Lower lobe of right lung (tissue), 2 donors: ENCODE measurements around the gene LCN6. TPM values are rescaled to one million over a fixed set of nuclear protein-coding genes. Genes with fewer than 3 reads are reported as not detected.
A peak's percentile ranks its signal among the peaks of the same experiment; 100 is the strongest.

ENCODE experiments used
- ATAC-seq, 2 donors: fragments of 200-7000 bp; cut with Tn5 transposase; one replicate each; pipeline ENCODE4 v1.9.1; 2020 to 2022; ENCODE audit warnings: mild to moderate bottlenecking in 2 of 2, moderate library complexity in 2 of 2
- DNase-seq: peaks from one replicate; pipeline ENCODE4 v3.0.0-alpha.2; 2020
- H3K27ac ChIP-seq: fragments of 200-600 bp; one replicate; pipeline ENCODE4 v1.8.0; 2022
- H3K27me3 ChIP-seq: fragments of 200-600 bp; one replicate; pipeline ENCODE4 v1.8.0; 2022; ENCODE audit warnings: low read depth
- H3K36me3 ChIP-seq: fragments of 200-600 bp; one replicate; pipeline ENCODE4 v1.8.0; 2022; ENCODE audit warnings: mild to moderate bottlenecking
- H3K4me1 ChIP-seq: fragments of 200-600 bp; one replicate; pipeline ENCODE4 v1.8.0; 2022
- H3K4me3 ChIP-seq: fragments of 200-600 bp; one replicate; pipeline ENCODE4 v1.8.0; 2022; ENCODE audit warnings: mild to moderate bottlenecking
- H3K9me3 ChIP-seq: fragments of 200-600 bp; one replicate; pipeline ENCODE4 v1.8.0; 2022
- CTCF ChIP-seq: fragments of 200-600 bp; IDR thresholded peaks from one replicate; pipeline ENCODE4 v1.8.0; 2022; ENCODE audit warnings: antibody characterized with exemption, mild to moderate bottlenecking
- intact Hi-C: fragments of 100-400 bp; cut with DNase I; formaldehyde crosslinking; loops from one replicate; pipeline ENCODE4 v1.11.0; 2022
- total RNA-seq: library from RNA; stranded (reverse); fragmentation: NEBNext Ultra II Directional; extraction: Animal tissue kit (Norgen Biotek cat#: 25700); gene quantifications from one replicate; pipeline ENCODE4 v1.2.1, GENCODE V29; 2021
- donor health status: DM: no; HTN: yes; CAD: no; lungs with severe emphysema.

The LCN6 gene
- total RNA-seq, 1 donor from 2014 or later = 2.9 TPM

- no peak overlapping the region for H3K27ac ChIP-seq
- peaks cover 38% of the 10 kb centered on the region for H3K27me3 ChIP-seq
- intact Hi-C loops = no loop called here
- H3K9me3 ChIP-seq = no peaks in the 10 kb centered on the region
- ATAC-seq (peak; percentile 33 to 38), DNase-seq (no peak)
- peaks cover 23% of the 10 kb centered on the region for H3K4me1 ChIP-seq
- peak overlapping the region; percentile 29 for H3K4me3 ChIP-seq
- H3K36me3 ChIP-seq = no peaks in the 10 kb centered on the region
- TF ChIP-seq CTCF = no peak
Measured at GRCh38 chr9:136741883-136742571, 6.3 kb downstream of the LCN6 start.

DNA sequence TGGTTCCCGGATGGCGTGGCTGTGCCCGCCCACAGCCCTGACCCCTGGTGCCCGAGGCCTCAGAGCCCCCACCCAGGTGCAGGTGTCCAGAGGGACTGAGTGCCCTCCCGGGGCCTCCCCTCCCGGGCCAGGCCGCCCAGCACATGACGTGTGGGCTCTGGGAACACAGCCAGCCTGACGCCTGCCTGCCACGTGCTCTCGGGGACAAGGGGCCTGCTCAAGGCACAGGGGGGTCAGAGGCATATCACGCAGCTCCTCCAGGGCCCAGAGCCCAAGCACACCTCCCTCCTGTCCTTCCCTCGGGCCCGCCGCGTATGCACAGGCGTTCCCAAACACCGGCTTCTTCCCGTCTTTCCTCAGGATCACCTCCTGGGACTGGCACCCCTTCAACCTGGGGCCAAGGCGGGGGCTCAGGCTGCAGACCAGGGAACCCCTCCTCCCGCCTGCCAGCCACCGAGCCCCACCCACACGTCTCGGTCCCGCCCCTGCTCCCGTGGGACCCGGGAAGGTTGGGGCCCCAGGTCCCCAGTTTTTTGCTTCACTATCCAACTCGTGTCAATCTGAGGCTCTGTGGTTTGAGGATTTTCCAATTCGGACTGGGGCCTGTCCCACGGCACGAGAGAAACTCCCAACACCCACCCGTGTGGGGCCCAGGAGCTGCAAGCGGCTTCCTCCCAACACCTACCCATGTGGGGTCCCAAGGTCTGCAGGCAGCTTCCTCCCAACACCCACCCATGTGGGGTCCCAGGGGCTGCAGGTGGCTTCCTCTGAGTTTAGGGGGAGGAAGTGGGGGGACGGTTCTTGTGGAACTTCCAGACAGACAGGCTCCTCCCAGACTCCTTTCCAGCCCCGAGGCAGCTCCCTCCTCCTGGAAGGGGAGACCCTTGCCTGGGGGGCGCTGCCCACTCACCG, 7.1 kb downstream of the LCN6 start:
- Histone ChIP-seq H3K4me1 (peaks cover 23% of the 10 kb centered on the region), H3K36me3 (no peaks in the 10 kb centered on the region), H3K4me3 (peak overlapping the region; percentile 29), H3K9me3 (no peaks in the 10 kb centered on the region), H3K27me3 (peaks cover 38% of the 10 kb centered on the region), H3K27ac (no peak overlapping the region)
- DNase-seq = no peak
- no peak for TF ChIP-seq CTCF
- intact Hi-C loops = no loop called here
- ATAC-seq = peak; percentile 34 to 45

GRCh38 chr9:136740491-136740890, 7.8 kb downstream of the LCN6 start:
- DNase-seq = no peak
- Histone ChIP-seq H3K27me3 (peaks cover 38% of the 10 kb centered on the region), H3K4me3 (no peak overlapping the region), H3K36me3 (no peaks in the 10 kb centered on the region), H3K4me1 (peaks cover 23% of the 10 kb centered on the region), H3K27ac (no peak overlapping the region), H3K9me3 (no peaks in the 10 kb centered on the region)
- intact Hi-C loops = no loop called here
- no peak for TF ChIP-seq CTCF
- no peak for ATAC-seq

DNA sequence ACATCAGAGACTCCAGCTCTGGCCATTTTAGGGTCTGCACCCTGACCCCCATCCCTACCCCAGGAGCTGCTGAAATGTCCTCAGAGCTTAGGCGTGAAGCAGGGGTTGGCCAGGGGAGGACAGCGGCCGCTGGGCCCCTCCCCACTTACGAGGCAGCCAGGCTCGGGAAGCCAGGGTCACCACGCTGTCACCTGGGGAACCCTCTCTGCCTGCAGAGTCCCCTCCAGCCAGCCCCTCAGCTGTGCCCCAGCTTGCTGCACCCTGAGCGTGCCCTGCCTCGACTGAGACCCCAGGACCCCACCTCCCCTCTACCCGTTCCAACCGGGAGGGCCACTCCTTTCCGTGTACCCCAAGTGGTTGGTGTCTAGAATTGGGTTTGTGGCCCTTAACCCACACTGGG, 8.3 kb downstream of the LCN6 start:
- intact Hi-C loops = no loop called here
- Histone ChIP-seq H3K36me3 (no peaks in the 10 kb centered on the region), H3K4me3 (no peak overlapping the region), H3K9me3 (no peaks in the 10 kb centered on the region), H3K27me3 (peaks cover 38% of the 10 kb centered on the region), H3K4me1 (peaks cover 23% of the 10 kb centered on the region), H3K27ac (no peak overlapping the region)
- DNase-seq (no peak), ATAC-seq (no peak)
- TF ChIP-seq CTCF = no peak

DNA sequence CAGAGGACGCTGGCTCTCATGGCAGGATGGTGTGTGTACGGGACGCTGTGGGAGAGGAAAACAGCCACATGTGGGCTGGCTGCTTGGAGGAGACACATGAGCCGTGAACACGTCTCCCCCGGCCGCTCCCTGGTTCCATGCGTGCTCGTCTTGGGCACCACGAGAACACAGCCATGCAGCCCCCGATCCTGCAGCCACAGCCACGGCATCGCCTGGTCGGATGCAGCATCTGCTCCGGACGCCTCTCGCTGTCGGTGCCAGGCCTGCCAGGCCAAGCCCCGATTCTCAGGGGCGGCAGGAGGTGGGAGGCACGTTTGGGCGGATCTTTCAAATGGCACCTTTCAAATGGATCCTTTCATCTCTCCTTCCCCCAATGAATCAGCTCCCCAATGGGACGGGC, 8.8 kb downstream of the LCN6 start:
- Histone ChIP-seq H3K36me3 (no peaks in the 10 kb centered on the region), H3K4me3 (no peak overlapping the region), H3K27ac (no peak overlapping the region), H3K4me1 (peaks cover 23% of the 10 kb centered on the region), H3K27me3 (peaks cover 38% of the 10 kb centered on the region), H3K9me3 (no peaks in the 10 kb centered on the region)
- no peak for TF ChIP-seq CTCF
- no peak for ATAC-seq
- no peak for DNase-seq
- intact Hi-C loops = no loop called here
